ENCODE results near the gene LEKR1. TPM values are rescaled to one million over a fixed set of nuclear protein-coding genes. Genes with fewer than 3 reads are reported as not detected.

The LEKR1 gene
- total RNA-seq, 2 experiments from 2014 or later: 0.16 TPM; not detected in 1

GRCh38 chr3:156816794-156817645, 9.1 kb upstream of the LEKR1 start:
- BruUV-seq (replicated peaks): no TSS peak
- peak overlapping the region; percentile 92 for H2AFZ ChIP-seq (ENCODE audit: low read length)
- H3K79me2 ChIP-seq (ENCODE audit: insufficient read depth, low read depth, low read length): no peaks in the 10 kb centered on the region
- H3K27ac ChIP-seq (ENCODE audit: low read depth, low read length, poor library complexity, severe bottlenecking): no peak overlapping the region
- TF ChIP-seq CTCF (conservative IDR thresholded peaks at IDR 0.05; ENCODE audit: low read length) (no peak; the same call in 1 of the 2 replicates), EZH2phosphoT487 (IDR thresholded peaks at IDR 0.05; ENCODE audit: borderline replicate concordance, low read depth, low read length) (no peak)
- no peaks in the 10 kb centered on the region for H3K9me2 ChIP-seq (ENCODE audit: insufficient read depth, low read length)
- peak overlapping the region; percentile 80 for H3K4me2 ChIP-seq (ENCODE audit: low read length)
- peak; percentile 72 for DNase-seq (ENCODE audit: low spot score)
- intact Hi-C loops (cut with micrococcal nuclease; ENCODE audit: unreplicated experiment): loop anchor here (1.0 to 5.0 kb wide), 3 partner anchors 143 to 271 kb away; partner anchors contain the start of gene TIPARP
- ChIA-PET POLR2A (interaction anchor here (0.7 to 2.1 kb wide), 7 partner anchors 10 to 272 kb away, joined by 3 to 12 read pairs (median 3); no protein-coding TSS in a partner anchor), CTCF (ENCODE audit: unreplicated experiment) (no interaction called here)
- no peaks in the 10 kb centered on the region for H4K20me1 ChIP-seq (ENCODE audit: insufficient read depth, low read length)
- no peaks in the 10 kb centered on the region for H3K36me3 ChIP-seq (ENCODE audit: insufficient read depth, low read length)
- H3K9me3 ChIP-seq (ENCODE audit: low read length): no peaks in the 10 kb centered on the region
- peaks cover 6% of the 10 kb centered on the region for H3K4me1 ChIP-seq (ENCODE audit: insufficient read depth, low read length, poor library complexity, severe bottlenecking)
- H3K4me3 ChIP-seq (ENCODE audit: low read depth, low read length, poor library complexity, severe bottlenecking): peak overlapping the region; percentile 65

- Histone ChIP-seq H3K79me2 (ENCODE audit: insufficient read depth, low read depth, low read length) (no peaks in the 10 kb centered on the region), H4K20me1 (ENCODE audit: insufficient read depth, low read length) (no peaks in the 10 kb centered on the region), H3K4me3 (ENCODE audit: low read depth, low read length, poor library complexity, severe bottlenecking) (peak overlapping the region; percentile 65), H3K9me2 (ENCODE audit: insufficient read depth, low read length) (no peaks in the 10 kb centered on the region), H3K27ac (ENCODE audit: low read depth, low read length, poor library complexity, severe bottlenecking) (no peak overlapping the region), H3K9me3 (ENCODE audit: low read length) (no peaks in the 10 kb centered on the region), H3K4me1 (ENCODE audit: insufficient read depth, low read length, poor library complexity, severe bottlenecking) (peaks cover 6% of the 10 kb centered on the region), H2AFZ (ENCODE audit: low read length) (peak overlapping the region; percentile 92), H3K36me3 (ENCODE audit: insufficient read depth, low read length) (no peaks in the 10 kb centered on the region), H3K4me2 (ENCODE audit: low read length) (peak overlapping the region; percentile 80)
- DNase-seq (ENCODE audit: low spot score): no peak
- ChIA-PET CTCF (ENCODE audit: unreplicated experiment) (no interaction called here), POLR2A (interaction anchor here (0.7 to 2.1 kb wide), 6 partner anchors 10 to 271 kb away, joined by 3 to 12 read pairs (median 3); no protein-coding TSS in a partner anchor)
- no TSS peak for BruUV-seq (replicated peaks)
- intact Hi-C loops (cut with micrococcal nuclease; ENCODE audit: unreplicated experiment): loop anchor here (1.0 to 5.0 kb wide), 3 partner anchors 143 to 271 kb away; partner anchors contain the start of gene TIPARP
- no peak for TF ChIP-seq CTCF (conservative IDR thresholded peaks at IDR 0.05; ENCODE audit: low read length)
- no peak for TF ChIP-seq EZH2phosphoT487 (IDR thresholded peaks at IDR 0.05; ENCODE audit: borderline replicate concordance, low read depth, low read length)
Measured at GRCh38 chr3:156817646-156818272, 8.4 kb upstream of the LEKR1 start.

All from OCI-LY7 (cell line).